Measurements from ENCODE around the gene SAMD11. TPM values are rescaled to one million over a fixed set of nuclear protein-coding genes. Genes with fewer than 3 reads are reported as not detected.

Gene SAMD11
- total and polyA plus RNA-seq, 10 donors = 7.5 to 37.0 (median 18.9) TPM

GRCh38 chr1:929712-930632, 6.2 kb downstream of the SAMD11 start:
- Histone ChIP-seq H3K27me3 (replicated peaks in 1 of 7) (peaks cover 0 to 92% (median 35%) of the 10 kb centered on the region in 7 donors), H3K4me1 (peaks cover 0 to 47% (median 26%) of the 10 kb centered on the region in 6 donors), H3K4me3 (no peak overlapping the region), H3K27ac (no peak overlapping the region), H3K9me3 (no peaks in the 10 kb centered on the region), H3K36me3 (no peaks in the 10 kb centered on the region)
- TF ChIP-seq POLR2A (IDR thresholded peaks at IDR 0.05) (no peak), POLR2AphosphoS5 (IDR thresholded peaks at IDR 0.05) (no peak), CTCF (IDR thresholded peaks at IDR 0.05 in 8 of 11, conservative IDR thresholded peaks at IDR 0.05 in 3 of 11) (no peak)
- WGBS, 5 donors = 85 to 91% (median 89%) methylated on average over 36 to 40 of the region's 40 CpGs
- intact Hi-C loops (cut with DNase I; ENCODE audit: low total_unique reads) = no loop called here
- no peak for DNase-seq

- WGBS, 5 donors = 63 to 96% (median 74%) methylated on average over 4 to 18 of the region's 18 CpGs
- H3K4me1 ChIP-seq = peaks cover 0 to 48% (median 25%) of the 10 kb centered on the region in 6 donors
- no peaks in the 10 kb centered on the region for H3K9me3 ChIP-seq
- H3K36me3 ChIP-seq = no peaks in the 10 kb centered on the region
- H3K4me3 ChIP-seq = no peak overlapping the region
- H3K27me3 ChIP-seq (replicated peaks in 1 of 7) = peaks cover 0 to 92% (median 36%) of the 10 kb centered on the region in 7 donors
- intact Hi-C loops (cut with DNase I; ENCODE audit: low total_unique reads) = no loop called here
- no peak for DNase-seq
- TF ChIP-seq POLR2A (IDR thresholded peaks at IDR 0.05) (no peak), POLR2AphosphoS5 (IDR thresholded peaks at IDR 0.05) (no peak), CTCF (IDR thresholded peaks at IDR 0.05 in 8 of 11, conservative IDR thresholded peaks at IDR 0.05 in 3 of 11) (no peak)
- H3K27ac ChIP-seq = no peak overlapping the region
Measured at GRCh38 chr1:930633-931138, 7.0 kb downstream of the SAMD11 start.

GRCh38 chr1:931380-932172, 7.9 kb downstream of the SAMD11 start:
- no peak for DNase-seq
- Histone ChIP-seq H3K36me3 (no peaks in the 10 kb centered on the region), H3K27me3 (replicated peaks in 1 of 7) (peaks cover 0 to 92% (median 35%) of the 10 kb centered on the region in 7 donors), H3K9me3 (no peaks in the 10 kb centered on the region), H3K4me3 (no peak overlapping the region), H3K27ac (no peak overlapping the region), H3K4me1 (peaks cover 0 to 43% (median 21%) of the 10 kb centered on the region in 6 donors)
- no peak for TF ChIP-seq CTCF (IDR thresholded peaks at IDR 0.05 in 8 of 11, conservative IDR thresholded peaks at IDR 0.05 in 3 of 11)
- no peak for TF ChIP-seq POLR2AphosphoS5 (IDR thresholded peaks at IDR 0.05)
- TF ChIP-seq POLR2A (IDR thresholded peaks at IDR 0.05) = no peak
- intact Hi-C loops (cut with DNase I; ENCODE audit: low total_unique reads) = no loop called here
- 30 to 52% (median 44%) methylated on average over 15 of the region's 15 CpGs for WGBS, 5 donors

Measured in spleen (tissue), 11 donors.